Loucy (cell line): ENCODE measurements around the gene CAMTA1.

ENCODE experiments used
- H2AFZ ChIP-seq: fragments of 200-600 bp; sonication (generic); 2 replicates; pipeline ENCODE4 v1.6.0; 2016; ENCODE audit warnings: antibody characterized with exemption, mild to moderate bottlenecking, low read length, moderate library complexity
- H3F3A ChIP-seq: fragments of 200-600 bp; 2 replicates; pipeline ENCODE4 v1.6.0; 2016; ENCODE audit warnings: antibody characterized with exemption, low read depth, mild to moderate bottlenecking
- H3K27me3 ChIP-seq: fragments of 200-600 bp; sonication (generic); 2 replicates; pipeline ENCODE4 v1.6.1; 2014; ENCODE audit warnings: low read length, mild to moderate bottlenecking; ENCODE audit not compliant: insufficient read depth, poor library complexity, severe bottlenecking
- H3K36me3 ChIP-seq: fragments of 200-600 bp; sonication (generic); 2 replicates; pipeline ENCODE4 v1.6.1; 2016; ENCODE audit warnings: low read length; ENCODE audit not compliant: insufficient read depth
- H3K4me1 ChIP-seq: fragments of 200-600 bp; sonication (generic); 2 replicates; pipeline ENCODE4 v1.5.1; 2014; ENCODE audit warnings: low read length, mild to moderate bottlenecking; ENCODE audit not compliant: insufficient read depth, poor library complexity, severe bottlenecking
- H3K4me2 ChIP-seq: fragments of 200-600 bp; sonication (generic); 2 replicates; pipeline ENCODE4 v1.6.0; 2014; ENCODE audit warnings: antibody characterized with exemption, low read length, low read depth, mild to moderate bottlenecking; ENCODE audit not compliant: poor library complexity, severe bottlenecking
- H3K4me3 ChIP-seq: fragments of 200-600 bp; sonication (generic); 2 replicates; pipeline ENCODE4 v1.5.1; 2014; ENCODE audit warnings: low read length, mild to moderate bottlenecking, mixed read lengths; ENCODE audit not compliant: poor library complexity, severe bottlenecking
- H3K79me2 ChIP-seq: fragments of 200-600 bp; sonication (generic); 2 replicates; pipeline ENCODE4 v1.6.1; 2014; ENCODE audit warnings: low read length; ENCODE audit not compliant: insufficient read depth
- H3K9ac ChIP-seq: fragments of 200-600 bp; sonication (generic); 2 replicates; pipeline ENCODE4 v1.6.0; 2014; ENCODE audit warnings: mild to moderate bottlenecking, low read depth, low read length, moderate library complexity; ENCODE audit not compliant: poor library complexity, severe bottlenecking
- H3K9me2 ChIP-seq: fragments of 200-600 bp; sonication (generic); replicated peaks from 2 replicates; pipeline ENCODE4 v1.6.1; 2016; ENCODE audit warnings: low read depth, low read length, mixed read lengths
- H3K9me3 ChIP-seq: fragments of 200-600 bp; sonication (generic); 2 replicates; pipeline ENCODE4 v1.6.1; 2014; ENCODE audit warnings: mild to moderate bottlenecking, antibody characterized with exemption, low read length, low read depth; ENCODE audit not compliant: insufficient read depth
- H4K20me1 ChIP-seq: fragments of 200-600 bp; sonication (generic); 2 replicates; pipeline ENCODE4 v1.6.0; 2014; ENCODE audit warnings: antibody characterized with exemption, low read length, mild to moderate bottlenecking; ENCODE audit not compliant: insufficient read depth, poor library complexity, severe bottlenecking
- CTCF ChIP-seq: fragments of 200-600 bp; sonication (generic); conservative IDR thresholded peaks from 2 replicates; pipeline ENCODE4 v1.5.1; 2014; ENCODE audit warnings: mild to moderate bottlenecking, antibody characterized with exemption, low read length
- EZH2phosphoT487 ChIP-seq: fragments of 200-600 bp; IDR thresholded peaks from 2 replicates; pipeline ENCODE4 v1.6.1; 2018; ENCODE audit warnings: antibody characterized with exemption, mild to moderate bottlenecking, moderate library complexity, borderline replicate concordance

The CAMTA1 gene

GRCh38 chr1:7322283-7322785 is 537.1 kb downstream of the CAMTA1 start:
- H3K4me1 ChIP-seq, result no peaks in the 10 kb centered on the region
- no peaks in the 10 kb centered on the region for H3K9me2 ChIP-seq
- H3K4me3 ChIP-seq, result no peak overlapping the region
- no peaks in the 10 kb centered on the region for H3F3A ChIP-seq
- H4K20me1 ChIP-seq, result no peaks in the 10 kb centered on the region
- H3K4me2 ChIP-seq, result no peak overlapping the region
- no peak overlapping the region for H2AFZ ChIP-seq
- no peaks in the 10 kb centered on the region; the same call in 1 of the 2 replicates for H3K9me3 ChIP-seq
- H3K79me2 ChIP-seq, result no peaks in the 10 kb centered on the region
- H3K27me3 ChIP-seq, result no peaks in the 10 kb centered on the region
- no peak overlapping the region for H3K9ac ChIP-seq
- no peak for TF ChIP-seq CTCF
- H3K36me3 ChIP-seq, result no peaks in the 10 kb centered on the region

GRCh38 chr1:7322912-7323311 is 537.7 kb downstream of the CAMTA1 start:
- Histone ChIP-seq H3K4me1 (no peaks in the 10 kb centered on the region), H3K36me3 (no peaks in the 10 kb centered on the region), H3F3A (no peaks in the 10 kb centered on the region), H3K4me2 (no peak overlapping the region), H3K79me2 (no peaks in the 10 kb centered on the region), H3K9ac (no peak overlapping the region), H3K4me3 (no peak overlapping the region), H4K20me1 (no peaks in the 10 kb centered on the region), H3K9me3 (no peaks in the 10 kb centered on the region; the same call in 1 of the 2 replicates), H2AFZ (no peak overlapping the region), H3K27me3 (no peaks in the 10 kb centered on the region), H3K9me2 (no peaks in the 10 kb centered on the region)
- no peak for TF ChIP-seq CTCF
- TF ChIP-seq EZH2phosphoT487, result no peak

- Histone ChIP-seq H3K4me1 (no peaks in the 10 kb centered on the region), H3K9me3 (no peaks in the 10 kb centered on the region; the same call in 1 of the 2 replicates), H2AFZ (no peak overlapping the region), H3K79me2 (no peaks in the 10 kb centered on the region), H3K9me2 (no peaks in the 10 kb centered on the region), H3K4me3 (no peak overlapping the region), H3K9ac (no peak overlapping the region), H3K27me3 (no peaks in the 10 kb centered on the region), H4K20me1 (no peaks in the 10 kb centered on the region), H3K4me2 (no peak overlapping the region), H3F3A (no peaks in the 10 kb centered on the region), H3K36me3 (no peaks in the 10 kb centered on the region)
- TF ChIP-seq EZH2phosphoT487, result no peak
- no peak for TF ChIP-seq CTCF
Measured at GRCh38 chr1:7325254-7325653, 540.0 kb downstream of the CAMTA1 start.
